Prostate gland (tissue), 2 donors: ENCODE data around the gene RCL1. TPM values are rescaled to one million over a fixed set of nuclear protein-coding genes. Genes with fewer than 3 reads are reported as not detected.
A peak's percentile ranks its signal among the peaks of the same experiment; 100 is the strongest.

Experiments used
- DNase-seq: peaks from one replicate; pipeline ENCODE4 v3.0.0-alpha.2; 2019; ENCODE audit warnings: low spot score
- H3K27ac ChIP-seq, 2 donors: fragments of 200-600 bp; sonication (generic); 2 replicates each; pipeline ENCODE4 v1.5.1; 2017 to 2019
- H3K27me3 ChIP-seq: fragments of 200-600 bp; sonication (generic); replicated peaks from 2 replicates; pipeline ENCODE4 v1.5.1; 2019; ENCODE audit not compliant: insufficient read depth
- H3K36me3 ChIP-seq, 2 donors: fragments of 200-600 bp; sonication (generic); 1 replicate in 1 of 2; 2 replicates in 1 of 2; pipeline versions ENCODE4 v1.5.1 to v1.8.1; 2017 to 2019
- H3K4me1 ChIP-seq: fragments of 200-600 bp; sonication (generic); replicated peaks from 2 replicates; pipeline ENCODE4 v1.5.1; 2019
- H3K4me3 ChIP-seq, 2 donors: fragments of 200-600 bp; sonication (generic); 2 replicates each; pipeline ENCODE4 v1.5.1; 2017 to 2019
- H3K9me3 ChIP-seq: fragments of 200-600 bp; sonication (generic); 2 replicates; pipeline ENCODE4 v1.5.1; 2017
- CTCF ChIP-seq, 4 experiments: fragments of 200-600 bp in 2 of 4; fragments of 450-650 bp in 2 of 4; sonication (generic) in 2 of 4; IDR thresholded peaks; 1 replicate in 3 of 4; 2 replicates in 1 of 4; pipeline ENCODE4 v1.5.1; 2016 to 2019; ENCODE audit warnings: antibody characterized with exemption in 4 of 4, mild to moderate bottlenecking in 2 of 4, moderate library complexity in 2 of 4
- POLR2A ChIP-seq: fragments of 450-650 bp; IDR thresholded peaks from one replicate; pipeline ENCODE4 v1.6.1; 2016; ENCODE audit warnings: antibody characterized with exemption, mild to moderate bottlenecking
- POLR2AphosphoS5 ChIP-seq: sonication (generic); formaldehyde crosslinking; IDR thresholded peaks from one replicate; pipeline ENCODE4 v1.6.1; 2017; ENCODE audit warnings: antibody characterized with exemption
- WGBS: methylation state at CpG from one replicate; pipeline ENCODE4 v1.1.5; 2018; 5-methylcytosine and 5-hydroxymethylcytosine counted together
- intact Hi-C: fragments of 100-400 bp; cut with DNase I; formaldehyde crosslinking; loops from one replicate; pipeline ENCODE4 v1.14.2; 2022
- microRNA-seq: library from miRNA; unstranded; fragments of <30 nt; microRNA quantifications from one replicate; pipeline ENCODE4, GENCODE V29; 2016
- small RNA-seq, 2 donors: library from RNA; depleted of rRNA; stranded (forward); fragments of <200 nt; gene quantifications; one replicate each; pipeline ENCODE3, GENCODE V24; 2016
- total RNA-seq, 2 donors: library from RNA; depleted of rRNA; stranded (reverse); fragments of >200 nt; gene quantifications; one replicate each; pipeline ENCODE4 v1.1.0, GENCODE V29; 2016

RCL1 gene
- total RNA-seq, 2 donors from 2014 or later, result 18.9 to 29.3 TPM

- 90% methylated on average over 8 of the region's 8 CpGs for WGBS
- H3K36me3 ChIP-seq, result no peaks in the 10 kb centered on the region
- no peak overlapping the region for H3K4me3 ChIP-seq
- H3K27ac ChIP-seq, result no peak overlapping the region
- DNase-seq, result no peak
- intact Hi-C loops, result no loop called here
- no peaks in the 10 kb centered on the region for H3K9me3 ChIP-seq
- H3K4me1 ChIP-seq, result no peaks in the 10 kb centered on the region
- TF ChIP-seq POLR2AphosphoS5, result no peak
- TF ChIP-seq POLR2A, result no peak
- no peak for TF ChIP-seq CTCF (IDR thresholded peaks at IDR 0.05)
- H3K27me3 ChIP-seq, result no peaks in the 10 kb centered on the region
Observed at GRCh38 chr9:4902135-4902475, 109.4 kb downstream of the RCL1 start.

GRCh38 chr9:4904322-4905134, 111.8 kb downstream of the RCL1 start:
- no peak overlapping the region for H3K4me3 ChIP-seq
- 52% methylated on average over 3 of the region's 3 CpGs for WGBS
- no peaks in the 10 kb centered on the region for H3K27me3 ChIP-seq
- no peaks in the 10 kb centered on the region for H3K36me3 ChIP-seq
- DNase-seq, result no peak
- no peak overlapping the region for H3K27ac ChIP-seq
- H3K4me1 ChIP-seq, result no peaks in the 10 kb centered on the region
- intact Hi-C loops, result no loop called here
- no peaks in the 10 kb centered on the region for H3K9me3 ChIP-seq
- no peak for TF ChIP-seq POLR2A
- TF ChIP-seq CTCF (IDR thresholded peaks at IDR 0.05), result no peak
- TF ChIP-seq POLR2AphosphoS5, result no peak

GRCh38 chr9:4905135-4905490, 112.4 kb downstream of the RCL1 start:
- no peak overlapping the region for H3K4me3 ChIP-seq
- intact Hi-C loops, result no loop called here
- no peaks in the 10 kb centered on the region for H3K36me3 ChIP-seq
- H3K27ac ChIP-seq, result no peak overlapping the region
- H3K4me1 ChIP-seq, result no peaks in the 10 kb centered on the region
- no peak for DNase-seq
- TF ChIP-seq CTCF (IDR thresholded peaks at IDR 0.05) (no peak), POLR2A (no peak), POLR2AphosphoS5 (no peak)
- WGBS, result 76% methylated on average over 2 of the region's 2 CpGs
- no peaks in the 10 kb centered on the region for H3K9me3 ChIP-seq
- no peaks in the 10 kb centered on the region for H3K27me3 ChIP-seq

Small RNAs within 50 kb of the gene (microRNA-seq; reads per million reads assigned to microRNA genes)
- 19.0 reads per million, percentile 58 among the genes with 10 or more reads in this experiment for gene MIR101-2

Small RNAs within 50 kb of the gene (small RNA-seq; reads per million reads assigned to genes)
- gene AL158147.1 (0 reads per million in 2 donors), gene MIR101-2 (0 reads per million in 2 donors)

Other genes with a start within 250 kb of the RCL1 start
- gene PLPP6, start 130.7 kb upstream of the RCL1 start, total RNA-seq, result 10 to 100 TPM; 15.6 to 32.5 TPM
- gene SPATA6L, start 126.5 kb upstream of the RCL1 start, total RNA-seq, result 1 to 10 TPM; 3.1 to 6.2 TPM
- 10 to 100 TPM; 29.2 to 37.7 TPM for gene CDC37L1, start 113.4 kb upstream of the RCL1 start, total RNA-seq
- gene AK3, start 51.7 kb upstream of the RCL1 start, total RNA-seq, result 10 to 100 TPM; 44.8 to 74.3 TPM
- 10 to 100 TPM in 1 of 2 donors, 1 to 10 TPM in 1; 8.6 to 13.9 TPM for gene JAK2, start 192.3 kb downstream of the RCL1 start, total RNA-seq